HG03103 (cell line): Measurements from ENCODE around the gene CSK.

Source experiments
- ATAC-seq: cut with Tn5 transposase; IDR thresholded peaks from one replicate; pipeline ENCODE4 v1.9.1; 2021; ENCODE audit warnings: low read depth; ENCODE audit not compliant: unreplicated experiment

Gene CSK

GRCh38 chr15:74799856-74800558 is 18.1 kb downstream of the CSK start:
- no peak for ATAC-seq

- ATAC-seq, result no peak
Observed at GRCh38 chr15:74800559-74801094, 18.7 kb downstream of the CSK start.

GRCh38 chr15:74801311-74801997 is 19.6 kb downstream of the CSK start:
- no peak for ATAC-seq

- ATAC-seq, result no peak
Observed at GRCh38 chr15:74802290-74802689, 20.4 kb downstream of the CSK start.

- ATAC-seq, result no peak
Observed at GRCh38 chr15:74802862-74803447, 21.1 kb downstream of the CSK start.

GRCh38 chr15:74804935-74805334 is 23.1 kb downstream of the CSK start:
- no peak for ATAC-seq

- no peak for ATAC-seq
Observed at GRCh38 chr15:74807282-74807681, 25.4 kb downstream of the CSK start.

GRCh38 chr15:74808078-74808839 is 26.4 kb downstream of the CSK start:
- ATAC-seq, result no peak

- ATAC-seq, result no peak
Observed at GRCh38 chr15:74808840-74809229, 27.0 kb downstream of the CSK start.

- no peak for ATAC-seq
Observed at GRCh38 chr15:74809242-74809641, 27.4 kb downstream of the CSK start.

- ATAC-seq, result no peak
Observed at GRCh38 chr15:74809956-74810355, 28.1 kb downstream of the CSK start.

- no peak for ATAC-seq
Observed at GRCh38 chr15:74812533-74812932, 30.7 kb downstream of the CSK start, which contains the start of gene LMAN1L. Gene LMAN1L (plus strand): TSS chr15:74812835. CDS start chr15:74812855, 20 bp downstream.

GRCh38 chr15:74815121-74815934 is 33.4 kb downstream of the CSK start:
- no peak for ATAC-seq

- no peak for ATAC-seq
Observed at GRCh38 chr15:74815961-74816360, 34.1 kb downstream of the CSK start.

GRCh38 chr15:74816624-74817369 is 34.9 kb downstream of the CSK start:
- ATAC-seq, result no peak

- ATAC-seq, result no peak
Observed at GRCh38 chr15:74817370-74817737, 35.5 kb downstream of the CSK start.

- no peak for ATAC-seq
Observed at GRCh38 chr15:74820056-74820455, 38.2 kb downstream of the CSK start.

GRCh38 chr15:74821091-74821789 is 39.4 kb downstream of the CSK start:
- ATAC-seq, result peak; percentile 63

- no peak for ATAC-seq
Observed at GRCh38 chr15:74821790-74822158, 39.9 kb downstream of the CSK start.
